K562 (cell line): ENCODE data around the gene STPG4. TPM values are rescaled to one million over a fixed set of nuclear protein-coding genes. Genes with fewer than 3 reads are reported as not detected.

Experiments
- ATAC-seq: fragments of 200-7000 bp; cut with Tn5 transposase; 3 replicates; pipeline ENCODE4 v1.9.1; 2020; ENCODE audit warnings: moderate library complexity
- BruUV-seq: library from RNA; stranded (reverse); fragments of 400-500 nt; replicated peaks from 2 replicates; lab custom pipeline; 2021; lab: Mats Ljungman, UMichigan
- CTCF ChIA-PET: fragments of 300-600 bp; formaldehyde crosslinking; extraction: SDS; loops from one replicate; lab custom pipeline; 2021; ENCODE audit warnings: low intra/inter-chr PET ratio; lab: Yijun Ruan, JAX
- POLR2A ChIA-PET: fragments of 300-600, 350-650 bp; sonication (Branson Sonifier 250); formaldehyde crosslinking; extraction: SDS; loops from one replicate; lab custom pipeline; 2021; ENCODE audit warnings: antibody characterized with exemption, inconsistent platforms; lab: Yijun Ruan, JAX
- DNase-seq, 4 experiments: peaks; one replicate each; pipeline versions ENCODE4 v3.0.0 to v3.0.0-alpha.2; 2011 to 2018; ENCODE audit warnings: low spot score in 3 of 4, mixed read lengths in 3 of 4; ENCODE audit errors: extremely low read depth in 1 of 4
- FAIRE-seq: peaks from 2 replicates; lab custom pipeline; 2011; peaks lifted over from hg19 to GRCh38; lab: Jason Lieb, UNC
- H2AFZ ChIP-seq: 2 replicates; pipeline ENCODE4 v1.6.0; 2011; ENCODE audit warnings: low read depth, low read length, control low read depth, inconsistent platforms
- H3K27ac ChIP-seq: fragments of 200-600 bp; 3 replicates; pipeline ENCODE4 v1.8.0; 2011; ENCODE audit warnings: low read depth, mild to moderate bottlenecking, control low read depth, inconsistent platforms, low read length, moderate library complexity, mixed read lengths; ENCODE audit errors: extremely low read depth
- H3K27me3 ChIP-seq, 2 experiments: fragments of 300-600 bp in 1 of 2; 2 replicates in 1 of 2; 3 replicates in 1 of 2; pipeline versions ENCODE4 v1.6.0 to v1.8.0; 2011; ENCODE audit warnings: inconsistent platforms in 2 of 2, low read length in 2 of 2, mild to moderate bottlenecking in 1 of 2, mixed read lengths in 1 of 2, moderate library complexity in 1 of 2; ENCODE audit not compliant: control insufficient read depth in 2 of 2, insufficient read depth in 2 of 2
- H3K36me3 ChIP-seq: fragments of 300-600 bp; 3 replicates; pipeline ENCODE4 v1.8.0; 2011; ENCODE audit warnings: mild to moderate bottlenecking, low read length, inconsistent platforms; ENCODE audit not compliant: control insufficient read depth, insufficient read depth
- H3K4me1 ChIP-seq, 2 experiments: fragments of 200-600 bp in 1 of 2; replicated peaks in 1 of 2; 2 replicates in 1 of 2; 3 replicates in 1 of 2; pipeline versions ENCODE4 v1.5.1 to v1.8.0; 2011; ENCODE audit warnings: inconsistent platforms in 2 of 2, low read length in 2 of 2, mild to moderate bottlenecking in 1 of 2, mixed read lengths in 1 of 2, moderate library complexity in 1 of 2; ENCODE audit not compliant: control insufficient read depth in 2 of 2, insufficient read depth in 2 of 2
- H3K4me2 ChIP-seq: 2 replicates; pipeline ENCODE4 v1.6.1; 2011; ENCODE audit warnings: low read length, control low read depth, inconsistent platforms, mixed read lengths; ENCODE audit not compliant: insufficient read depth
- H3K4me3 ChIP-seq: fragments of 200-600 bp; sonication (generic), shearing (Covaris generic); 2 replicates; pipeline ENCODE4 v1.5.1; 2016; ENCODE audit warnings: control low read depth, inconsistent platforms
- H3K79me2 ChIP-seq: fragments of 200-600 bp; 3 replicates; pipeline ENCODE4 v1.8.0; 2011; ENCODE audit warnings: low read length, inconsistent platforms; ENCODE audit not compliant: control insufficient read depth, insufficient read depth
- H3K9ac ChIP-seq, 2 experiments: 2 replicates each; pipeline versions ENCODE4 v1.6.0 to v1.6.1; 2011; ENCODE audit warnings: low read depth in 2 of 2, low read length in 2 of 2, control low read depth in 1 of 2, inconsistent platforms in 1 of 2, mild to moderate bottlenecking in 1 of 2, mixed read lengths in 1 of 2; ENCODE audit not compliant: insufficient read depth in 1 of 2
- H3K9me1 ChIP-seq: one replicate; pipeline ENCODE4 v1.6.0; 2011; ENCODE audit warnings: inconsistent platforms, mild to moderate bottlenecking, low read length, moderate library complexity; ENCODE audit not compliant: control insufficient read depth, insufficient read depth
- H3K9me3 ChIP-seq: replicated peaks from 2 replicates; pipeline ENCODE4 v1.5.1; 2011; ENCODE audit warnings: low read depth, low read length, inconsistent platforms; ENCODE audit not compliant: control insufficient read depth, insufficient read depth
- H4K20me1 ChIP-seq: replicated peaks from 2 replicates; pipeline ENCODE4 v1.6.1; 2011; ENCODE audit warnings: low read length, inconsistent platforms, mixed read lengths; ENCODE audit not compliant: control insufficient read depth, insufficient read depth
- BCLAF1 ChIP-seq, 2 experiments: fragments of 450-650 bp in 1 of 2; IDR thresholded peaks; 2 replicates each; pipeline ENCODE4 v1.6.1; 2011 to 2017; ENCODE audit warnings: low read depth in 2 of 2, antibody characterized with exemption in 1 of 2, borderline replicate concordance in 1 of 2, low read length in 1 of 2, mild to moderate bottlenecking in 1 of 2, mixed read lengths in 1 of 2; ENCODE audit not compliant: control insufficient read depth in 1 of 2
- COPS2 ChIP-seq: fragments of 450-650 bp; conservative IDR thresholded peaks from 2 replicates; pipeline ENCODE4 v1.6.1; 2016; ENCODE audit warnings: mild to moderate bottlenecking, moderate library complexity
- HNRNPL ChIP-seq: fragments of 200-400 bp; formaldehyde crosslinking; IDR thresholded peaks from 2 replicates; pipeline ENCODE4 v1.6.1; 2017; ENCODE audit warnings: low read depth, mild to moderate bottlenecking, low read length
- NCOA1 ChIP-seq: fragments of 450-650 bp; IDR thresholded peaks from 2 replicates; pipeline ENCODE4 v1.6.1; 2016; ENCODE audit warnings: low read depth
- NFIX ChIP-seq: fragments of 250-450 bp; sonication (Bioruptor Pico); IDR thresholded peaks from 2 replicates; pipeline ENCODE4 v1.4.0; 2020; ENCODE audit warnings: low read depth, mild to moderate bottlenecking, moderate library complexity
- POLR2A ChIP-seq: fragments of 450-650 bp; conservative IDR thresholded peaks from 2 replicates; pipeline ENCODE4 v1.6.1; 2016
- SRSF3 ChIP-seq: fragments of 200-400 bp; formaldehyde crosslinking; IDR thresholded peaks from 2 replicates; pipeline ENCODE4 v1.6.1; 2016; ENCODE audit warnings: mild to moderate bottlenecking, low read length, moderate library complexity; ENCODE audit not compliant: insufficient read depth
- TBP ChIP-seq: optimal IDR thresholded peaks from 2 replicates; pipeline ENCODE3; 2011; ENCODE audit warnings: low read depth, low read length, improper control_type of control experiment
- TFAM ChIP-seq: fragments of 250-450 bp; sonication (Bioruptor Pico); conservative IDR thresholded peaks from 2 replicates; pipeline ENCODE4 v1.5.0; 2021; ENCODE audit warnings: mild to moderate bottlenecking, moderate library complexity
- ZFP36 ChIP-seq: fragments of 150-350 bp; IDR thresholded peaks from 2 replicates; pipeline ENCODE4 v1.6.1; 2018; ENCODE audit warnings: low read length, low read depth; ENCODE audit not compliant: partially characterized antibody
- WGBS: fragments of 100-300 bp; shearing (Covaris generic); methylation state at CpG from one replicate; pipeline ENCODE4 v1.1.6; 2016; ENCODE audit warnings: low coverage, mixed read lengths; ENCODE audit not compliant: insufficient coverage; ENCODE audit errors: missing lambda C conversion rate; 5-methylcytosine and 5-hydroxymethylcytosine counted together
- in situ Hi-C: fragments of 300-500 bp; cut with MboI; formaldehyde crosslinking; loops from 4 replicates; pipeline ENCODE4 v1.15.0; 2018; ENCODE audit warnings: inconsistent platforms, mixed read lengths
- intact Hi-C: fragments of 100-400 bp; cut with micrococcal nuclease; formaldehyde crosslinking; loops from 2 replicates; pipeline ENCODE4 v1.14.2; 2022
- polyA plus RNA-seq, 8 experiments: library from polyadenylated mRNA; depleted of rRNA in 4 of 8; stranded (reverse) in 5 of 8; unstranded in 3 of 8; fragments of >200 nt; fragmentation: Nextera tagmentation in 2 of 8; fragmentation: Illumina TruSeq in 1 of 8; extraction: Ambion mirVana in 2 of 8; extraction: Trizol in 1 of 8; gene quantifications; 2 replicates each; pipeline versions ENCODE4 v1.2.1 to v1.2.3, GENCODE V29; 2011 to 2014; ENCODE audit warnings: inconsistent platforms in 1 of 8, missing spikeins in 1 of 8
- total RNA-seq, 7 experiments: library from RNA; depleted of rRNA in 6 of 7; stranded (reverse); fragments of >200 nt in 6 of 7; fragmentation: Illumina TruSeq in 2 of 7; extraction: Trizol in 2 of 7; gene quantifications; 2 replicates each; pipeline versions ENCODE4 v1.2.1 to v1.2.3, GENCODE V29; 2011 to 2021; ENCODE audit warnings: low replicate concordance in 1 of 7
- TF ChIP-seq, protein P1 (sequence below): sonication (generic); formaldehyde crosslinking; IDR thresholded peaks from 2 replicates; pipeline ENCODE4 v1.8.0; 2022; ENCODE audit warnings: mild to moderate bottlenecking, low read depth, missing genetic modification reagents

STPG4 gene
- total and polyA plus RNA-seq, 9 of the 15 experiments (the other 6 are each of a cell fraction or from before 2014, with no cell fraction given): 0.10 to 0.68 (median 0.22) TPM; not detected in 6

DNA sequence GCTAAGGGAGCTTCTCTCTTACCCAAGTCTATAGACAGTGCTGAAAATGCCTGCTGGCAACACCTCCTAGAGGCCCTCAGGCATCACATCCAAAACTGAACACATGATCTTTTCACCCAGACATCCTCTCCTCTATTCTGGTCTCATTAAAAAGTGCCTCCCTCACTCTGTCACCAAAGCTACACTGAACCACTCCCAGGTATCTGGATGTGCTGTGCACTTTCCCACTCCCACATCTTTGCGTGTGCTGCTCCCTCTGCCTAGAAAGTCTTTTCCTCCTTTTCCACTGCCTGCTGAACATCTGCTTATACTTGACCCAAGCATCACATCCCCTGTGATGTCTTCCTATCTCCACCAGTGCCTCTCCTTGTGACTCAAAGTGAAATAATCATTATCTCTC, 26.1 kb upstream of the STPG4 start:
- BruUV-seq: no TSS peak
- DNase-seq: no peak
- intact Hi-C loops: no loop called here
- H3K4me1 ChIP-seq: peaks cover 8 to 22% of the 10 kb centered on the region in 2 experiments; a peak in 4 of 5 replicates
- CTCF ChIA-PET: no interaction called here
- no peak overlapping the region for H3K4me3 ChIP-seq
- no peak overlapping the region for H3K4me2 ChIP-seq
- TF ChIP-seq TFAM (CRISPR knock-in tag) (no peak), ZFP36 (peak; percentile 55)
- no peak for ATAC-seq
- POLR2A ChIA-PET: interaction anchor here (0.7 to 2.2 kb wide), 4 partner anchors 11 to 54 kb away, joined by 3 to 4 read pairs (median 4); no protein-coding TSS in a partner anchor
- H3K36me3 ChIP-seq: no peaks in the 10 kb centered on the region
- no peak for FAIRE-seq
- H2AFZ ChIP-seq: no peak overlapping the region
- H3K27ac ChIP-seq: no peak overlapping the region
- H3K9me3 ChIP-seq: no peaks in the 10 kb centered on the region
- no peaks in the 10 kb centered on the region for H3K9me1 ChIP-seq
- H3K9ac ChIP-seq: no peak overlapping the region; a peak in 1 of 4 replicates
- H3K79me2 ChIP-seq: peaks cover 4% of the 10 kb centered on the region
- WGBS: 36% methylated on average over 1 of the region's 1 CpG
- H3K27me3 ChIP-seq: no peaks in the 10 kb centered on the region; a peak in 1 of 5 replicates
- H4K20me1 ChIP-seq: no peaks in the 10 kb centered on the region
- in situ Hi-C loops: no loop called here

DNA sequence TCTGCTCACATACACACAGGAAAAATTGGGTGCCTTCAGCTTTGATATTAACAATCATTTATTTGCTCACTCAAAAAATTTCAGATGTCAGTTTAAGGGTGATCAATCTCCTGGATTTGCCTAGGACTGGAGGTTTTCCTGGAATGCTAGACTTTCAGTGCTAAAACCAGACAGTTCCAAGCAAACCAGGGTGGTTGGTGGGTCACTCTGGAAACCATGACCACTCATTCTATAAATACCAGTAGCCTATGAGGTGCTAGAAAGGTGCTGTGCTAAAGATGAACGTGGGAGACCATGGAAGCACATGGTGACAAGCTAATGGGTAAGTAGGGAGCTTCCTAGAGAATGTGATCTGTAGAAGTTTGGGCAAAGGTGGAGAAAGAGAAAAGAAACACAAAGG, 25.4 kb upstream of the STPG4 start:
- CTCF ChIA-PET: no interaction called here
- no peaks in the 10 kb centered on the region for H3K36me3 ChIP-seq
- H3K4me3 ChIP-seq: no peak overlapping the region
- H3K79me2 ChIP-seq: peaks cover 11% of the 10 kb centered on the region
- H2AFZ ChIP-seq: no peak overlapping the region
- H3K9me3 ChIP-seq: no peaks in the 10 kb centered on the region
- H3K9me1 ChIP-seq: no peaks in the 10 kb centered on the region
- no peaks in the 10 kb centered on the region; the same call in 1 of the 2 replicates for H4K20me1 ChIP-seq
- intact Hi-C loops: no loop called here
- 25% methylated on average over 1 of the region's 1 CpG for WGBS
- in situ Hi-C loops: no loop called here
- no peak overlapping the region for H3K4me2 ChIP-seq
- no peaks in the 10 kb centered on the region; a peak in 1 of 5 replicates for H3K27me3 ChIP-seq
- ATAC-seq (no peak), FAIRE-seq (no peak), DNase-seq (no peak)
- no TSS peak for BruUV-seq
- H3K27ac ChIP-seq: no peak overlapping the region
- POLR2A ChIA-PET: interaction anchor here (2.2 kb wide), 1 partner anchor 10 kb away, joined by 4 read pairs; no protein-coding TSS in a partner anchor
- no peak overlapping the region; a peak in 1 of 4 replicates for H3K9ac ChIP-seq
- H3K4me1 ChIP-seq: peaks cover 12 to 22% of the 10 kb centered on the region in 2 experiments; a peak in 4 of 5 replicates
- TF ChIP-seq COPS2 (no peak), TBP (no peak), NFIX (CRISPR knock-in tag) (no peak), NCOA1 (no peak), HNRNPL (no peak), SRSF3 (no peak), POLR2A (no peak), BCLAF1 (IDR thresholded peaks at IDR 0.05; ENCODE audit: borderline replicate concordance in 1 of 2, control insufficient read depth in 1 of 2, low read depth in 2 of 2, low read length in 1 of 2) (no peak)
- TF ChIP-seq, protein P1, sequence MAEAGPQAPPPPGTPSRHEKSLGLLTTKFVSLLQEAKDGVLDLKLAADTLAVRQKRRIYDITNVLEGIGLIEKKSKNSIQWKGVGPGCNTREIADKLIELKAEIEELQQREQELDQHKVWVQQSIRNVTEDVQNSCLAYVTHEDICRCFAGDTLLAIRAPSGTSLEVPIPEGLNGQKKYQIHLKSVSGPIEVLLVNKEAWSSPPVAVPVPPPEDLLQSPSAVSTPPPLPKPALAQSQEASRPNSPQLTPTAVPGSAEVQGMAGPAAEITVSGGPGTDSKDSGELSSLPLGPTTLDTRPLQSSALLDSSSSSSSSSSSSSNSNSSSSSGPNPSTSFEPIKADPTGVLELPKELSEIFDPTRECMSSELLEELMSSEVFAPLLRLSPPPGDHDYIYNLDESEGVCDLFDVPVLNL: no peak
